Mucosa of descending colon (tissue), 3 donors: ENCODE results near the gene AKAP9. TPM values are rescaled to one million over a fixed set of nuclear protein-coding genes. Genes with fewer than 3 reads are reported as not detected.
"Not testable (repeated sequence)": the region's sequence is repeated elsewhere in the genome, so short reads cannot be mapped to it uniquely, and the experiment has no call there.

Experiments
- ATAC-seq: fragments of 200-7000 bp; cut with Tn5 transposase; one replicate; pipeline ENCODE4 v1.9.1; 2020; ENCODE audit warnings: mild to moderate bottlenecking, moderate library complexity
- DNase-seq, 3 donors: peaks; one replicate each; pipeline ENCODE4 v3.0.0-alpha.2; 2020
- H3K36me3 ChIP-seq: fragments of 200-600 bp; one replicate; pipeline ENCODE4 v1.8.0; 2021; ENCODE audit warnings: low read depth, mild to moderate bottlenecking
- H3K4me1 ChIP-seq: fragments of 200-600 bp; one replicate; pipeline ENCODE4 v1.8.0; 2021; ENCODE audit warnings: low read depth, mild to moderate bottlenecking
- H3K4me3 ChIP-seq: fragments of 200-600 bp; one replicate; pipeline ENCODE4 v1.8.0; 2021; ENCODE audit warnings: mild to moderate bottlenecking
- H3K9me3 ChIP-seq: fragments of 200-600 bp; one replicate; pipeline ENCODE4 v1.8.0; 2021; ENCODE audit warnings: mild to moderate bottlenecking
- CTCF ChIP-seq: fragments of 200-600 bp; IDR thresholded peaks from one replicate; pipeline ENCODE4 v1.8.0; 2022; ENCODE audit warnings: antibody characterized with exemption, mild to moderate bottlenecking
- intact Hi-C, 2 donors: fragments of 100-400 bp; cut with DNase I in 1 of 2; cut with micrococcal nuclease in 1 of 2; formaldehyde crosslinking; loops; one replicate each; pipeline versions ENCODE4 v1.11.0 to v1.11.1; 2022; cut with DNase I, micrococcal nuclease
- total RNA-seq, 3 donors: library from RNA; stranded (reverse); fragmentation: NEBNext Ultra II Directional in 2 of 3; extraction: Animal tissue kit (Norgen Biotek cat#: 25700) in 2 of 3; gene quantifications; one replicate each; pipeline versions ENCODE4 v1.2.1 to v1.2.4, GENCODE V29; 2021 to 2023
- donor health status: DM: no; HTN: no; CAD: no; lungs with moderate emphysema.
- donor health status: DM: no; HTN: no; CAD: no.
- donor health status: DM: no; HTN: yes; CAD: no.

The AKAP9 gene
- total RNA-seq, 3 donors from 2014 or later, result 119 to 206 (median 137) TPM

GRCh38 chr7:91957823-91958222 lies 17.2 kb downstream of the AKAP9 start:
- ATAC-seq, result no peak

GRCh38 chr7:91959023-91959422 lies 18.4 kb downstream of the AKAP9 start:
- no peaks in the 10 kb centered on the region for H3K36me3 ChIP-seq
- H3K4me3 ChIP-seq, result no peak overlapping the region
- ATAC-seq (no peak), DNase-seq (no peak)
- H3K9me3 ChIP-seq, result no peaks in the 10 kb centered on the region
- TF ChIP-seq CTCF, result no peak
- no peaks in the 10 kb centered on the region for H3K4me1 ChIP-seq
- intact Hi-C loops, result no loop called here

More at GRCh38 chr7:91957823-91958222, 17.2 kb downstream of the AKAP9 start:
- Histone ChIP-seq H3K4me1 (no peaks in the 10 kb centered on the region), H3K4me3 (no peak overlapping the region), H3K36me3 (no peaks in the 10 kb centered on the region), H3K9me3 (no peaks in the 10 kb centered on the region)
- DNase-seq, result no peak
- intact Hi-C loops, result no loop called here
- no peak for TF ChIP-seq CTCF

DNA sequence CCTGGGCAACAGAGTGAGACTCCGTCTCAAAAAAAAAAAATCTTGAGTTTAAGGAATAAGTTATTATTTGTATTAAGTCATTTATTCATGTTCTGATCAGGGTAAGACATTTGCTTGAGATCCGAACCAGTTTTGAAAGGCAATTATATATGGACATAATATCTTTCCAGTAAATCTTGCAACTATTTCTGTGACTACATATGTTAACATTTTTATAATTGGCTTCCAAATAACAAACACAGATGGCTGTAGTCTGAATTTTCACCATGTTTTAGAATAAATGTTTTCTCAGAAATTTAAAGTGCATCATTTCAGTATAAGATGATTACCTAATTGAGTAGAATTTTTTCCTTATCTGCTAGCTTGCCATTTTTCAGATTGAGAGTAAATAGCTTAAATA lies 21.2 kb downstream of the AKAP9 start:
- intact Hi-C loops, result no loop called here
- no peak for TF ChIP-seq CTCF
- DNase-seq (no peak), ATAC-seq (no peak)
- H3K9me3 ChIP-seq, result no peaks in the 10 kb centered on the region
- H3K4me3 ChIP-seq, result no peak overlapping the region
- H3K4me1 ChIP-seq, result no peaks in the 10 kb centered on the region
- no peaks in the 10 kb centered on the region for H3K36me3 ChIP-seq

- ATAC-seq (no peak), DNase-seq (no peak)
- no peaks in the 10 kb centered on the region for H3K9me3 ChIP-seq
- H3K36me3 ChIP-seq, result no peaks in the 10 kb centered on the region
- H3K4me3 ChIP-seq, result no peak overlapping the region
- TF ChIP-seq CTCF, result no peak
- H3K4me1 ChIP-seq, result no peaks in the 10 kb centered on the region
- intact Hi-C loops, result no loop called here
Measured at GRCh38 chr7:91962419-91962818, 21.8 kb downstream of the AKAP9 start.

- H3K4me1 ChIP-seq, intact Hi-C loops, H3K36me3 ChIP-seq, ATAC-seq, H3K9me3 ChIP-seq, DNase-seq, H3K4me3 ChIP-seq: not testable (repeated sequence)
Measured at GRCh38 chr7:91967513-91967912, 26.9 kb downstream of the AKAP9 start.

- H3K36me3 ChIP-seq, result no peaks in the 10 kb centered on the region
- TF ChIP-seq CTCF, result no peak
- H3K4me3 ChIP-seq, result no peak overlapping the region
- DNase-seq, result no peak
- no peak for ATAC-seq
- no peaks in the 10 kb centered on the region for H3K4me1 ChIP-seq
- intact Hi-C loops, result no loop called here
- H3K9me3 ChIP-seq, result no peaks in the 10 kb centered on the region
Measured at GRCh38 chr7:91973639-91974038, 33.0 kb downstream of the AKAP9 start.
